Measurements from ENCODE around the gene NTSR2.

NTSR2 gene

GRCh38 chr2:11699686-11700670 is 30.0 kb upstream of the NTSR2 start:
- no peak for DNase-seq (ENCODE audit: low spot score)

- no peak for DNase-seq (ENCODE audit: low spot score)
Measured at GRCh38 chr2:11698009-11698922, 28.3 kb upstream of the NTSR2 start.

DNA sequence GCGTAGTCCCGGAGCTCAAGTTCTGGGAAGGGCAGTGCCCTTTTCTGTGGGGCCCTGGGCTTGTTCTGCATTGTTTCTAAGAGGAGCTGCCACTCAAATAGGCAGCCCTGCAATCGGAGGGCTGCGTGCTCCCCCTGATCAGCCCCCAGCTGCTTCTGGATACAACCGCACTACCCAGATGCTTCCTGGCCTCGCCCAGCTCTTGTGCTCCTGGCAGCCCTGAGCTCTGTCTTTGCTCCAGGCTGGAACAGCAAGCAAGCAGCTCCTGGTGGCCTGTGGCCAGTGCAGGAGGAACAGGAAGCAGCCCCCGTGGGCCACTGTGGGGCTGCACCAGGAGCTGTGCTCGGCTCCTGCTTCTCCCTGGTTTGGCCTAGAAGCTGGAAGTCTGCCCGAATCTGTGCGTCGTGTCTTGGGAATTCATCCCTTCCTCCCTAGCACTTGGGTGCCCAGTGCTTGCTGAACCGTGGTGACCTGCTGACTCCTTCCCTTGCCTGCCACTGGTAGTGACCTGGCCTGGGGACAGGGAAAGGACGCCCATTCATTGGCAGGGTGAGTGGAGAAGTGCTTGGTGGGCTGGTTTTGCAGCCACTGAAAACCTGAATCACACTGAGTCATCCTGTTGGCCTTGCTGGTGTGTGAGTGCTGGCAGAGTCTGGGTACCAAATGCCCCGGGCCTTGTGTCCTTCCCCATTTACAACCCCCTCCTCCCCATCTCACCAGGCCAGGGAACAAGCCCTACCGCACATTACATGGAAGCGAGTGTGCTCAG is 27.3 kb upstream of the NTSR2 start:
- DNase-seq (ENCODE audit: low spot score) = no peak

GRCh38 chr2:11696736-11697102 is 26.7 kb upstream of the NTSR2 start:
- no peak for DNase-seq (ENCODE audit: low spot score)

GRCh38 chr2:11695576-11695975 is 25.6 kb upstream of the NTSR2 start:
- no peak for DNase-seq (ENCODE audit: low spot score)

- peak; percentile 78 for DNase-seq (ENCODE audit: low spot score)
Measured at GRCh38 chr2:11692966-11693521, 23.0 kb upstream of the NTSR2 start.

GRCh38 chr2:11691076-11691660 is 21.2 kb upstream of the NTSR2 start:
- no peak for DNase-seq (ENCODE audit: low spot score)

- peak; percentile 87 for DNase-seq (ENCODE audit: low spot score)
Measured at GRCh38 chr2:11688222-11689069, 18.5 kb upstream of the NTSR2 start.

- DNase-seq (ENCODE audit: low spot score) = no peak
Measured at GRCh38 chr2:11687736-11688135, 17.7 kb upstream of the NTSR2 start.

GRCh38 chr2:11685906-11686470 is 16.0 kb upstream of the NTSR2 start:
- no peak for DNase-seq (ENCODE audit: low spot score)

DNA sequence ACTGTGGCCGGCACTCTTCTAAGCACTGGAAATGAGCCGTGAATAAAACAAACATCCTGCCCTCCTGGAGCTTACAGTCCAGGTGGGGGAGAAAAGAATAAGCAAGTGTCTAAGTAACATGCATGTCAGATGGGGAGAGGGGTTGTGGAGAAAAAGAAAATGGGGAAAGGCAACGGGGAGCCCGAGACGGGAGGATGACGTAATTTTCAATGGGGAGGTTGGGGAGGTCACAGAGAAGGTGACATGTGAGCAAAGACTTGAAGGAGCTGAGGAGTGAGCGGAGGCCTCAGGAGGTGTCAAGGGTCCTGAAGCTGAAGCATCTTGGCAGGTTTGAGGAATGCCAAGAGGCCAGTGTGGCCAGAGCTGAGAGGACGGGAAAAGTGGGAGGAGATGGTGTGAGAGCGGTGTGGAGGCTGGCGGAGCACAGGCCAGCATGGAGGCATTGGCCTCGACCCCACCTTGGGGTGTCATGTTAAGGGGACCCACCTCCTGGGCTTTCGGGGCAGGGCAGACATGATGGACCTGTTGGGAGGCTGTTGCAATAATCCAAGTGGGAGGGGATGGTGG is 15.0 kb upstream of the NTSR2 start:
- DNase-seq (ENCODE audit: low spot score) = no peak

- no peak for DNase-seq (ENCODE audit: low spot score)
Measured at GRCh38 chr2:11683966-11684365, 14.0 kb upstream of the NTSR2 start.

DNA sequence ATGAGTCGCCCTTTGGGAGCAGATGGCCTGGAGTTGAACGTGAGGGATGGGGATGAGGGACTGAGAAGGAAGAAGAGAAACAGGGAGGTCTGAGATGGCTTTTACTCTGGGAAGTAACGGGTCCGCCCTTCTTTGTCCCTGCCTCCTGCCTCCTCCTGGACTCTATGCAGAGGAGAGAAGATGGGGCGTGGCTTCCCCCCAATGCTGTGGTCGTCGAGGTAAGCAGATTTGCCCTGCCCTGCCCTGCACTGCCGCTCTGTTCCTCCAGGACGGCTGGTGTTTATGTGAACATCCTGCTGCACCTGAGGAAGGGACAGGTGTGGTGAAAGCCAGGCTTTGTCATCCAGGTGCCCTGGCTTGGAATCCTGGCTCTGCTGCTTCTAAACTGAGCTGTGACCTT is 13.5 kb upstream of the NTSR2 start:
- no peak for DNase-seq (ENCODE audit: low spot score)

DNA sequence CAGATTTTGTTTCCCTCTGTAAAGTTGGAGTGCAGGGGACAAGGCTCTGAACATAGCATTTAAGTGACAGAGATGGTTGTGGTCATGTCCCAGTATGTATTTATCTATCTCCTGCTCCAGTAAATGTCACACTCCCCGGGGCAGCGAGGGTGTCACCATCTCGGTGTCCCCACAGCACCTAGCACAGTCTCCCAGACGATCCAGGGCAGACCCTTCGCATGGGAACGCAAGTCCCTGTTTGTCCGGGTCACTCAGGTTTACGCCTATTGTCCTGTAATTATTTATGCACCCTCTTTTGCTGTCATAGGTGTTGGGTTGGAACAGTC is 12.6 kb upstream of the NTSR2 start:
- DNase-seq (ENCODE audit: low spot score) = no peak

DNA sequence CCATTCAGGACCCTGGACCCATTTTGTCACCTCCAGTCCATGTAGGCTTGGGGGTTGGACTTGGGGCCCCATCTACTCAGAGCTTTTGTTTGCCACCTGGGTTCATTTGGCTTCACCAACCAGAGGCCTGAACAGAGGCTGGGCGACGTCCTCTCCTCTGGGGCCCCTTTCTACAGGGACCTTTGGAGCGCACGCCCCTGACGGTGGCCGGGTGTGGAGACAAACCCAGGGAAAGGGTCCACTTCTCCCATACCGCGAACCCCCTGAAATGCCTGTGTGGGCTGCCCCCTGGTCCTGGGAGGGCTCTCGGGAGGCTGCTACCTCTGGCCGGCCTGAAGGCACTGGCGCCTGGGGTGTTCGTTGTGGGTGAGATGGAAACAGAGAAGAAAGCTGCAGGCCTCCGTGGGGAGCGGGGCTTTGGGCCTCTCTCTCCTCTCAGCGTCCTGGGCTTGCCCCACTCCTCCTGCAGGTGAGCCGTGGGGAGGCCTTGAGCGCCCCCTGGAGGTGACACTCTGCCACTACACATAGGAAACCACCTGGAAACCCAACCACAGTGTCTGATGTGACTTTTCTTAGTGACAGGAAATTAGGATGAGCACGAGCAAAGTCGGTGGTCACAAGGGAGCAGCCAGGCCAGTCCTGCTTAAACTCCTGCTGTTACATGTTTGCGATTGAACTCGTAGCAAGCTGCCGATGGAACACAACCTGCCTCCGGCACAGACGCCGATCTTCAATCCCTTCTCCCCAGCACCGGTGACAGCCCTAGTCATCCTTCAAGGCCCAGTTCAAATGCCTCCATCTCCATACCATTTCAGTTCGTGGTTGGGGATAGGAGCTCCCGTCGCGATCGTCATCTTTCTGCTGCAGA is 12.0 kb upstream of the NTSR2 start:
- peak; percentile 65 for DNase-seq (ENCODE audit: low spot score)

- DNase-seq (ENCODE audit: low spot score) = no peak
Measured at GRCh38 chr2:11680901-11681721, 11.1 kb upstream of the NTSR2 start.

DNA sequence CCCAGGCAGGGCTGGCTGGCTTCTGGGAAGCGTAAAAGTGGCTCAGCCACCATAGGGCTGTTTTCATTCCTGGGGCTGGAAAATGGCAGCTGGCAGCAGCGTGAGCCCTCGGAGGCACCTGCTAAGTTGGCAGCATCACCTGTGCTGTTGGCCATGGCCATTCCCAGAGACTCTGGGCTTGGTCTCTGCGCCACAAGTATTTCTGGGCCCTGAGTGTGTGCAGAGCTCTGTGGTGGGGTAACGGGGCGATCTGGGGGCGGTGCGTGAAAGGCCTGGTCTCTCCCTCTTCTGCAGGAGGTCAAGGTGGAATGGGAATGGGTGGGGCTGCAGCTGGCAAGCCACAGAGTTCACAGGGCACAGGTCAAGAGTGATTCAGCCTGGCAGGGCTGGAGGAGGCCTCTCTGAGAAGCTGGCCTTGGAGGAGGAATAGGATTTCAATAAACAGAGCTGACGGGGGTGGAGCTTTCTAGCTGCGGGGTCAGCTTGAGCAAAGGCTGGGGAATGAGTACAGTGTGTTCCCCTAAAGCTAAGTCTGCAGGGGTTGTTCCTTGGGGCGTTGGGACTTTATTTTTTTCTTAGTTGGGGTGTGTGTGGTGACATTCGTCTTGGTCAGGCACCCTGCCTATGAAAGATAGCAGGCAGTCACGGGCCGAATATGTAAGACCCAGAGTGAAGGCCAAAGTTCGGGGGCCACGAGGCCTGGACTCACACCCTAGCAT is 10.3 kb upstream of the NTSR2 start:
- DNase-seq (ENCODE audit: low spot score) = no peak
